NCI-H460 (cell line): ENCODE results near the gene HOXC10. TPM values are rescaled to one million over a fixed set of nuclear protein-coding genes. Genes with fewer than 3 reads are reported as not detected.

ENCODE experiments used
- DNase-seq: peaks from one replicate; pipeline ENCODE4 v3.0.0-alpha.2; 2016; ENCODE audit warnings: low read depth; ENCODE audit errors: extremely low read depth
- total RNA-seq: library from RNA; depleted of rRNA; stranded (reverse); fragments of >200 nt; shearing (Covaris generic); gene quantifications from 2 replicates; pipeline ENCODE4 v1.2.3, GENCODE V29; 2014

The HOXC10 gene
- total RNA-seq, 1 experiment from 2014 or later = 0.59 TPM

DNA sequence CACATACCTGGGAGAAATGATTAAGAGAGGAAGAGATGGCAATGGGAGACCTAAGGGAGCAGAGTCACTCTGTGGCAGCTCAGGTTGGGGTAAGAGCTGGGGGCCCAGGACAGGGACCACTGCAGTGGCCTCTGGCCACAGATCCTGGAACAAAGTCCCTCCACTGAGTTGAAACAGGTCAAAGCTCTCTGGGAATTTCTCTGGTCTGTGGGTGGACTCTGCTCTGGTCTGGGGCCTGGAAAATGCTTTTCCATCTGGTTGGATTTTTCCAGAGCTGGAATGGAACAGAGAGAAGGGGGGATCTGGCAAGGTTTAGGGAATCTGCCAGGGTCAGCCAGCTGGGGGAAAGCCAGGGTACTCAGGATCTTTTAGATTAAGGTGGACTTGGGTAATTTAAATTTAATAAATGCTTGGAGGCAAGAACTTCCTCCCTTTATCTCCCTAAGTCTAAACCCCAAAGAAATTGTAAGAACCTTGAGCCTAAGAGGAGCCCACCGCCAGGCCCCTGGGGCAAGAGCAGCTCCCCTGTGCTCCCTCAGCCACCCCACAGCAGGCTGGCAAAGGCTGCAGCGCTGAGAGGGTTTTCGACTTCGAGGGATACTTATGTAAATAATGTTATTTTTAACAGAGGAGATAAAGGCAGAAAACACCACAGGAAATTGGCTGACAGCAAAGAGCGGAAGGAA, 3.7 kb downstream of the HOXC10 start:
- DNase-seq = no peak

GRCh38 chr12:53989227-53990113, 4.5 kb downstream of the HOXC10 start:
- peak; percentile 55 for DNase-seq

- DNase-seq = no peak
Observed at GRCh38 chr12:53990311-53991076, 5.5 kb downstream of the HOXC10 start.

DNA sequence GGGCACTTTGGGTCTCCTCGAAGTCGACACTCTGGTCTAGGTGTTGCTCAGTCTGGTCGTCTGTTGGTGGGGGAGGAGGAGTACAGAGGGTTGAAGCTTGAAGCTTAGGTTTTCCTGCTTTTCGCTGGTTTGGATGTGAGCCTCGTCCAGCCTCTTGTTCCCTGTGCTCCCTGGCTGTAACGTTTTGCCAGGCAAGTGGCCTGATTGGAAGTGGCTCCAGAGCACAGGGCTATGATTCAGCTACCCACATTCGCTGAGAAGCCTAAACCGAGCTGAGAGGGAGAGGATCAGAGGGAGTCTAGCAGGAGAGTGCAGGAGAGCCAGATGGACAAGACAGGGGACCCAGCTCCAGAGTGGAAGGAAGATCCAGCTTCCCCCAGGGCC, 6.1 kb downstream of the HOXC10 start:
- no peak for DNase-seq

DNA sequence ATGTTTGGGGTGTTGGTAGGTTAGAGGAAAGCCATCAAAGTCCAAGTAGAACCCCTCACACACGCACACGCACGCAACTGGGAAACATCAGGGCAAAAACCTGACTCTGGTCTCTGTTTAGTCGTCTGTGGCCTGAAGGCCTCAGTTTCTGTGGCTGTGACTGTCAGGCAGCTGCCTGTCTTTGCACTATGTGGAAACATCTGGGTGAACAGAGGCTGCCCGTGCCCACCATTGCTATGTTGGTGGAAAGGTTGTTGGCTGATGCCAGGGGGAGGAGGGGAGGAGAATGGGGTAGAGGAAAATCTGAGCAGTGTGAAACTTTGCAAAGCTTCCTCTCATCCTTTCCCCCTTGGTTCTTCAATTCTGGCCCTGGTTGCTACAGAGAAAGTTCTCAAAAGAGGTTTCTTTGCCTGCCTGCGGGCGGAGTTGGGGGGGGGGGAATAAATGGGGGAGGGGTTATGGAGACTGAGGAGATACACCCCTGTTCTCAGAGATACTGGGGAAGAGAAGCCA, 7.5 kb downstream of the HOXC10 start:
- DNase-seq = no peak

DNA sequence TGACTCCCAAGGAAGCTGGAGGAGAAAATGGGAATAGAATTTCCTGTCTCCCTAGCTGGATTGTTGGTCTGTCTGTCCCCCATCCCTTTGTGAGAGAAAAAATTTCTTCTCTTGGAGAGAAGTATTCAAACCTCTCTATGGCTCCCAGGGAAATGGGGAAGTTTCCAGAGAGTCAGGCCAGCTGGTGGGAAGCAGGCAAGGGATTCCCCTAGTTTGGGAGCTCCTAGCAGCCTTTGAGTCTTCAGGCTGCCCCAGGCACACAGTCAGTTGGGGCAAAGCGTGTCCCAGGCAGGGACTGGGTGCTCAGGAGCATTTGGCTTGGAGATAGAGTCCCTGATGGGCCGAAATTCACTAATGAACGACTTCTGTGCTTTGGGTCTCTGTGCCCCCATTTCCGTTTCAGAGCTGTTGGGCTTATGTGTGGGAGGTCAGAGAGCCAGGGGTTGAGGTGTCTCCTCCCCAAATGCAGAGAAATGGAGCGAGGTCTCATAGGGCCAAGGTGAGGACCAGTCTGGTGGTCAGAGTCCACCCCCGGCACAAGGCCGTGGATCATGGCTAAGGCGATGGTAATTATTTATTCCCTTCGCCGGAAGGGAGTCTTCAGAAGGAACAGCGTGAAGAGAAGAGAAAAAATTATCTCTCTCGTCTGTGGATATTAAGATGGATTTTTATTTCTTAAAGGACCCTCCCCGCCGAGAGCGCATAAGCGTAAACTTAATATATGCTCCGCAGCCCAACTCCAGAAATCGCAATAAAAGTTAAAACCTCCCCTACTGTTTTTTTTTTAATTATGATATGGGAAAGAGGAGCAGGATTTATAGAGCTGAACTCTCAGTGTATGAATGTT, 8.4 kb downstream of the HOXC10 start:
- no peak for DNase-seq

DNA sequence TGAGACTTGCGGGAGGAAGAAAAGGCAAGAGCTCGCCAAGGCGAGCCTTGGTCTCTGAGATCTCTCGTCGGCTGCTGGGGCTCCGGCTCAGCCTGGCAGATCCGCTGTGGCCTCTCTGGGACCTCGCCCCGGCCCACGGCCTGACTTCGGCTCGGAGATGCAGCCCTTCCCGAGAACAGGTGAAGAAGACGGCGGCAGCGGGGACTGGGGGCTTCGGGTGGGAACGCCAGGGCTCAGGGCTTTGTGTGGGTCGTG, 9.0 kb downstream of the HOXC10 start:
- DNase-seq = no peak

- no peak for DNase-seq
Observed at GRCh38 chr12:53994264-53995001, 9.5 kb downstream of the HOXC10 start.

DNA sequence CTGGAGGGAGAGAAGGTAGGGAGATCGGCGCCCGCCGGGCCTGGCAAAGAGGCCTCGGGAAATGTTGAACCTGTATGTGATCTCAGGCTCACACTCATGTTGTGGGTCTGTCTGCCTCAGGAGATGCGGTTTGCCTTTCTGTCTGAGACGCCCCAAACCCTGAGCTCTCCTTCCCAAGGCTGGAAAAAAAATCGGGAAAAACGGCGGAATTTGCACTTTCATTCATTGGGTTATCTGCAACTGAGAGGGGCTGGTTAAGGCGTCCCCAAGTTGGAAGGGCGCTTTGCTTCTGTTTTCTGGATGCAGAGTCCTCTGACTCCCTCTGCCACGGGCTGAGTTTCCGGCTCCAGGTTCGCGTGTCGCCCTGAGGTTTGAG, 10.0 kb downstream of the HOXC10 start:
- peak; percentile 2 for DNase-seq

- DNase-seq = peak; percentile 51
Observed at GRCh38 chr12:53995378-53996239, 10.7 kb downstream of the HOXC10 start.

GRCh38 chr12:53996240-53997203, 11.6 kb downstream of the HOXC10 start:
- DNase-seq = no peak

- no peak for DNase-seq
Observed at GRCh38 chr12:53997204-53998109, 12.5 kb downstream of the HOXC10 start.

DNA sequence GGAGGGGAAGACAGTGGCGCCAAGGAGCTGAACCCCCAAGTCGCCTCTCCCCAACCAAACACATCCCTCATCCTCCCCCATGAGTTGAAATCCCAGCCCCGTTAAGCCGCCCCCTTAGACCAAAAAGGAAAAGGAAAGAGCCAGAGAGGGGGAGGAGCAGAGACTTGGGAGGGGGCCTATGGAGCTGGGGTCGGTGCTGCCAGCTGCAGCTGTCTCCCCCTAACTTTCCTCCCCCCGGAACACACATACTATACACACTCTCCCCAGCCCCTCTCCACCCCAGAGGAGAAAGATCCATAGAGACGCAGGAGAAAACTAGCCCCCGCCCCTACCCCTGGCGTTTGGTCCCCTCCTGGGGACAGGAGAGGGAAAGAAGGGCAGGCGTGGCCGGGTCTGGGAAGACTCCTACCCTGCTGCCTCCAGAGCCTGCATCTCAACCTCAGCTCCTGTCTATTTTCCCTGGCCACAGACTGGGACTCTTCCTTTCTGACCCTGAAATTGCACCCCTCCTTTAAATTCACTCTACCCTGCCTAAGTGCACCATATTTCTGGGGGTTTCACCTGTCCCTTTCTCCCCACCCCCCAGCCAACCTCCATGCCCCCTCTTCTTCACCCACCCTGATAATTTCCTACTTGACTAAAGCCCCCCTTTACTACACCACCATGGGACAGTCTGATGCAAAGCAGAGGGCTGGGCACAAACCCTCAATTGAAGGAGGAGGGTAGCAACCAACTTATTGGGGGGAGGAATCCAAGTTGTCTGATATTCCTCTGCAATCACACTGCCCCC, 13.4 kb downstream of the HOXC10 start:
- DNase-seq = no peak

DNA sequence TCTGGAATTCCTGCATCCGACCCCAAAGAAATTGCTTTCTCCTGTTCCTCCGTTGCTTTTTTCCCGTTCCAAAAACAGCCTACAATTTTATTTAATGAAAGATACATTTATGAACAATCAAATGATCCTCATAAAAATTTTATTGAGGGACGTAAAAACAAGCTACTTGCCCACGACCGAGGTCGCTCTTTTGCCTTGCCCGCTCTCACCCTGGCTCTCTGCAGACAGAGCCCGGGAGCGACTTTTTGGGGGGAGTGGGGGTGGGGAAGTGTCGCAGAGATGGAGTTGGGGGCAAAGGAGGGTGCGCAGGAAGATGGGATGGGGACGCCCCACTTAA, 13.9 kb downstream of the HOXC10 start:
- DNase-seq = no peak

GRCh38 chr12:53999559-54000115, 14.7 kb downstream of the HOXC10 start:
- peak; percentile 44 for DNase-seq
